Stimulated activated CD4-positive, alpha-beta T cell treated with anti-CD3 and anti-CD28 coated beads, Interleukin-15, amount 100 ng/mL, for 1 hour (primary cell): Measurements from ENCODE around the gene FIG4.
"Not testable (repeated sequence)": the region's sequence is repeated elsewhere in the genome, so short reads cannot be mapped to it uniquely, and the experiment has no call there.

Source experiments
- DNase-seq, 2 donors: peaks; one replicate each; pipeline ENCODE4 v3.0.0-alpha.2; 2020; ENCODE audit warnings: low read depth in 1 of 2, low spot score in 1 of 2

FIG4 gene

DNA sequence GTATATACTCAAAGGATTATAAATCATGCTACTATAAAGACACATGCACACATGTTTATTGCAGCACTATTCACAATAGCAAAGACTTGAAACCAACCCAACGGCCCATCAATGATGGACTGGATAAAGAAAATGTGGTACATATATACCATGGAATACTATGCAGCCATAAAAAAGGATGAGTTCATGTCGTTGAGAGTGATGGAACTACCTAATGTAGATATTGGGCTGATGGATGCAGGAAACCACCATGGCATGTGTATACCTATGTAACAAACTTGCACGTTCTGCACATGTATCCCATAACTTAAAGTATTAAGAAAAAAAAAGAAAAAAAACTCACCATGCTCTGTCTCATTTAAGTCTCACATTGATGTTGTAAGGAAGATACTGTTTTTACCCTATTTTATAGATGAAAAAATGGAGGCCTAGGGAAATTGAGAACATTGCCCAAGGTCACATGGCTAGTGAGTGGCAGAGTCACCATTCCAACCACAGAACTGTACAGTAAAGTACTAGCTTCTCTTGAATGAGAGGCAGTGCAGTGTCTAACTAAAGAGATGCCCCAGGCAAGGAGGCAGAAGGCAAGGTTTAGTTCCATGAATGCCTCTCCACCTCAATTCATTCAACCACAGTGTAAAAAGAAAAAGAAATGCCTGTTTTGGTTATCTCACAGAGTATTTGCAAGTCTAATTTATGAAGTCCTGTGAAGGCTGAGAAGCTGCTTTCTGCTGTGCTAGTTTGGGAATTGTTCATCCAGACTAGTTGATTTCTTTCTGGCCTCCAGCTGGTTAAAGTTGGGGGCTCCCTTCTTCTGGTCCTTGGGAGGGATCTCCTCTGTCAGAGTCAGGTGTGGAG is 68.2 kb downstream of the FIG4 start:
- DNase-seq: no peak

DNA sequence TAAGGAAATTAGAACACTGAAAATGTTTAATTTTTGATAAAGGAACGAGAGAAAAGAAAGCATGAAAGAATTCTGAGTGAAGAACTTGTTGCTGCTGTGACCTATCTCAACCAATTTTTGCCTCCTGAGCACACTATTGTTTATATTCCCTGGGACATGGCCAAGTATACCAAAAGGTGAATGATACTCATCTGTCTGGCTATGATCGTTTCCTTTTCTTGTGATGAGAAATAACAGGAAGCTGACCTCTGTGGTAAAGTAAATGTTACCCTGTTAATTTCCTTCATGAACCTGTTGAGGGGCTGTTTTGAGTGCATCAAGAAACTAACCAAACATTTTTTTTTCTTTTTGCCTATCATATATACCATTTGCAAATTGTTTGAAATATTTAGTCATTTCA is 69.1 kb downstream of the FIG4 start:
- DNase-seq: no peak

DNA sequence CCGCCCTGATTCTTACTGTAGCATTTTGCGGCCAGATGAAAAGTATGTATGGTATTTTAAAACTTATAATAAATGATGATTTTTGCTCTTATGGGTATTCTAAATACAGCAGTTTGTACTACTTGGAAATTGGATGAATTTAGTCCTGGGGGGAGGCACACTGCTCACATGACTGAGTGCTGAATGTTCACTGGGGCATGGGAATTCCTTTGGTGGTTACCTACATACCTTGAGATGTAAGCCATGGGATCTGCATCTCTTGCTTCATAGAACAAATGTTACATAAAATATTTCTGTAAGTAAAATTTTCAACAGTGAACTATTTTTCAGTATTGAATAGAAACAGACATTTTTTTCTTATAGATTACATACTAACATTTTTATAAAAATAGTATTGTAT is 71.1 kb downstream of the FIG4 start:
- DNase-seq: no peak

DNA sequence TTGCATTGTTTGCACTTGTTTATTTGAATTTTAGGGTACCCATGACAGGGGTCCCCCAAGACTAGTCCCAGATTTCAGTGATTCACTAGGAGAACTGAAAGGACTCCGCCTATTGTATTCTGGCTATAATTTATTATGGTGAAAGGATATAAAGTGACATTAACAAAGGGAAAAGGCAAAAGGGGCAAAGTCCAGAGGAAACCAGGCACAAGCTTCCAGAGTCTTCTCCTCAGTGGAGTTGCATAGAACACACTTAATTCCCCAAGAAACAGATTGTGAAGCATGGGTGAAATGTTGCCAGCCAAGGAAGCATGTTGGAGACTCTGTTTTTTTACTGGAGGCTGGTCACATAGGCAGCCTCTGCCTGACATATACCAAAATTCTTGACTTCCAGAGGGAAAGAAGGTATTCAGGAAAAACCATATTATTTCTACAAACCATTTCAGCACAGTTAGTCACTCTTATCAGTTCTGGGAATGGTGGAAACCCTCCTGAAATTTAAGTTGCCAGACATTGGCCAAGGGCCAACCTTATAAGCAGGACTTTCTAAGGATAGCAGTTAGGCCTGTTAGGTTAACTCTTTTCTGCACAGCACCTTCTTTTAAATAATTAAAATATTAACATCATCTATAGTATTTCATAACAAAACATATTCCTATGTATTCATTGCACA is 71.8 kb downstream of the FIG4 start:
- no peak for DNase-seq

DNA sequence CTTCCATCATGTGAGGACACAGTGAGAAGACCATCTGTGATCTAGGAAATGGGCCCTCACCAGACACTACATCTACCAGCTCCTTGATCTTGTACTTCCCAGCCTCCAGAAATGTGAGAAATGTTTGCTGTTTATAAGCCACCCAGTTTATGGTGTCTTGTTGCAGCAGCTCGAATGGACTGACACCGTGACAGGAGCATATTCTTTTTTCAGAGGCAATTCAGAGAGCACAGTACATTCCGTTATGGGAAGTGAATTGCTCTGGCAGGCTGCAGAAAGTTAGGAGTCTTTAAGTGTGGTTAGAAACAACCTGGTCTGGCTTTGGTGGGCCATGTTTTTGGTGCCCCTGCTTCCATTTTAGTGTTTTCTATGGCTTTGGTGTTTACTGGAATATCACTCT is 75.1 kb downstream of the FIG4 start:
- DNase-seq: no peak

DNA sequence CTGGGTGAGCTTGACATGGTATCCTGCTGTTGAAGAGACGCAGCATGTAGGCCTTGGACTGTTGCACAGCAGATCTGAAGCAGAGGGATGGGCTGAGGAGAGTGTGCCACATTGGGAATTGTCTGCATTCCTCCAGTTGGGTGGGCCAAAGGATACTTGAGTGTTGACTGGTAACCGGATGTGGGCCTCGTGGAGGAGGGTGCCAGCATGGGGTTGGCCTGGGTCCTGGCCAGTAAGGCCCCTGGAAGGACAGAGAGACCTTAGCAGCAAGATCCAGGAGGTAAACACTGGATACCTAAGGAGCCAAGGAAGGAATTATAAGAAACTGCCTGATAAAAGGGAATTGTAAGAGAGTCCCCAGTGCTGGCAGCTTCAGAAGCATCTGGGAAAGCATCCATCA is 76.9 kb downstream of the FIG4 start:
- no peak for DNase-seq

DNA sequence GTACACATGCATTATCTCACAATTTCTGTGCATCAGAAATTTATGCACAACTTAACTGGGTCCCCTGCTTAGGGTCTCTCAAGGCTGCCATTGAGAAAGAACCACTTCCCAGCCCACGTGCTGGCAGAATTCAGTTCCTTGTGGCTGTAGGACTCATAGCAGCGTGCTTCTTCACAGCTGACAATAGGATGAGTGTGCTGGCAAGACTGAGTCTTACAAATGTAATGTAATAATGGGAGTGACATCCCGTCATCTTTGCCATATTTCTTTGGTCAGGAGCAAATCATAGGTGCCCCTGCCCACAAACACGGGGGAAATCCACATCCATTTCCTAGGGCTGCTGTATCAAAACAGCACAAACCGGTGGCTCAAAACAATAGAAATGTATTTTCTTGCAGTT is 77.4 kb downstream of the FIG4 start:
- DNase-seq: no peak

DNA sequence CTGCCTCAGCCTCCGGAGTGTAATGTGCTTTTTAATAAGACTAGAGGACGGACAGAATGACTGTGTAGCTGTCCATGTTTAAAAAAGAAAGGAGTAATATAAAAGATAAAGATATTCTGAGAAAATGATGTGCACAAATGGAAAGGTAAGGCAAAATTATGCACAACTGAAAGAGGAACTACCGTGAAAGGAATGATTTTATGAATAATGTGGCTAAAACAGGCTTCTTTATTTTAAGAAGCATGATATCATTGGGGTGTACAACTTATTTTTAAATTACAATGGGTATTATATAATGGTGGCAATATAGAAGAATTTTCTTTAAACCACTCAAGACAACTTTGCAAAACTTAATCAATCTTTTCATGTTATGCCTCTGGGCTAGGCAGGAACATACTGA is 78.1 kb downstream of the FIG4 start:
- DNase-seq: no peak

DNA sequence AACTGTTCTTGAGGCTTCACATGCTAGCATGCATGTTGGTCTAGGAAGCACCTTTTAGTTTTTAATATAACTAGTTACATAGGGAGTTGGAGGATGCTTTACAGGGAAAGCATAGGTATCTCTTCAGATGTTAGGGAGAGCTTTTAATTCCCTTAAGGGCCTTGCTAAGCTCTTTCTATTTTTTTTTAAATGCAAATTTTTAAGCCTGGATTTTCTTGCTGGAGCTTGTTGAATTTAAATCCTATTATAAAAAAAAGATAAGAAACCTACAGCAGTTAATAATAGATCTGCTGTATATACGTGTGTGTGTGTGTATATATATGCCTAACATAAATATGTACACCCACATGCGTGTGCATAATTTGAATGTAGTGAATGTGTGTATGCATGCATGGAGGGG is 79.0 kb downstream of the FIG4 start:
- no peak for DNase-seq

DNA sequence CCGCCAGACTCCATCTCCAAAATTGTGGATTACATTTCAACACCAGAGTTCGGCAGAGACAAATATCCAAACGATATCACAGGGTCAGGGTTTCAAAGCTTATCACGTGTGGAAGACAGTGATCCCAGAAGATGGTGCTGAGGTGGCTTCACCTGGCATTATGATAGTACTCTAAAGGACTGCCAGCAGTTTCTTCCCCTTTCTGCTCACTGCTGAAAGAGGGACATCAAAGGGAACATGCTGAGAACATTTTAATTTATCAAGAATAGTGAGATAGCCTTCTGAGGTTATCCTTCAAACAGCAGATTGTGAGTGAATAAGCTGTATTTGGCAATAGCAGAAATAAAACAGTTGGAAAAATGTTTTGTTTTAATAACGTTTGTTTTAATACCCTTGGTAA is 79.7 kb downstream of the FIG4 start:
- DNase-seq: no peak

DNA sequence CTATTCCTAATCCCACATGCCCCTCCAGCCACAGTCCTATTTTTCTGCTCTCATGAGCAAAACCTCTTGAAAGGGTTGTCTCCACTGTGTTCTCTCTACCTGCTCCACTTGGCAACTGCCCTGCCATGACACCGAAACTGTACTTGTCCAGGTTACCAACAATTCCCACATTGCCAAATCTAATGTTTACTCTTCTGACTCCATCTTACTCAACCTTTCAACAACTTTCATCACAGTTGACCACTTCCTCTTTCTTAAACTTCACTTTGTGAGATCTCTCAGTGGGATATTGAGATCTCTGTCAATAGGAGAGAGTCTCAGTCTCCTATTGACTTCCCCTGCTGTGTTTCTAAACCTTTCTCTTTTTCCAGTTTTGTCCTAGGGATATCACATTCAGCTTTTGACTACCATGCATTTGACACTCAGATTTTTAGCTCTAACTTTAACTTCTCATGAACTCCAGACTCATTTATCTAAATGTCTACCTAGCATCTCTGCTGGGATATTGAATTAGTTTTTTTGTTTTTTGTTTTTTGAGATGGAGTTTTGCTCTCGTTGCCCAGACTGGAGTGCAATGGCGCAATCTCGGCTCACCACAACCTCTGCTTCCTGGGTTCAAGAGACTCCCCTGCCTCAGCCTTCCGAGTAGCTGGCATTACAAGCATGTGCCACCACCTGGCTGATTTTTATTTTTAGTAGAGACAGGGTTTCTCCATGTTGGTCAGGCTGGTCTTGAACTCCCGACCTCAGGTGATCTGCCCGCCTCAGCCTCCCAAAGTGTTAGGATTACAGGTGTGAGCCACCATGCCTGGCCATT is 81.1 kb downstream of the FIG4 start:
- not testable (repeated sequence) for DNase-seq

DNA sequence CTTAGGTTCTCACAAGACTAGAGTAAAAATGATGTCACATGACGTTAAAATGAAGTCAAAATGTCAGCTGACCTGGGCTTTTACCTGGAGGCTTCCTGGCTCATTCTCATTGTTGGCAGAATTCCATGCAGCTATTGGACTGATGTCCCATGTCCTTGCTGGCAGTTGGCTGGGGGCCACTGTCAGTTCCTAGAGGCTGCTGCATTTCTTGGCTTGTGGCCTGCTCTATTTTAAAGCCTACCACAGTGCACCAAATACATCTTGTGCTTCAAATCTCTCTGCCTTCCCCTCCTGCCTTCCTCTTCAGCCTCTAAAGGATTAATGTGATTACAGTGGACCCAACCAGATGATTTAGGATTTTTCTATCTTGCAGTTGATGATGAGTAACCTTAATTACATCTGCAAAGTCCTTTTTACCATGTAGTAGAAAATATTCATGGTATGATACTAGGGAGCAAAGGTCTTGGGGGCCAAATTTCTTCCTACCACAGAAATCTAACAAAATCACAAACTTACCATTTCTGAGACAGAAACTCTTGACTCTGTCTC is 81.9 kb downstream of the FIG4 start:
- no peak for DNase-seq

DNA sequence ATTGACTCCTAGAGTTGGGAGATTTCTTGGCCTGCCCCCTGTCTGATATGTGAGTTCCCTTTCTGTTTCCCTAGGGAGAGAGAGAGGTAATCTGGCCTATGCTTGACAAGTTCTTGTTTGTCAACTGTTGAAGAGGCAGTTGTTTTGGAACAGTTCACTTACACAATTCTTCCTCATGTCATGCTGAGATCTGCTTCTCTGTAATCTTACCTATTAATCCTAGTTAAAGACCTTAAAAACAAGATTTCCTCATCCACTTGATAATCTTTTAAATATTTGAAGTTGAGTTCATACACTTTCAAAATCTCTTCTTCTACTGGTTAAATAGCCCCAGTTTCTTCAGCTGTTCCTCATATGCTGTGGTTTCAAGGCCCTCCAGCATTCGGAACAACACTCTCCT is 89.9 kb downstream of the FIG4 start:
- no peak for DNase-seq

DNA sequence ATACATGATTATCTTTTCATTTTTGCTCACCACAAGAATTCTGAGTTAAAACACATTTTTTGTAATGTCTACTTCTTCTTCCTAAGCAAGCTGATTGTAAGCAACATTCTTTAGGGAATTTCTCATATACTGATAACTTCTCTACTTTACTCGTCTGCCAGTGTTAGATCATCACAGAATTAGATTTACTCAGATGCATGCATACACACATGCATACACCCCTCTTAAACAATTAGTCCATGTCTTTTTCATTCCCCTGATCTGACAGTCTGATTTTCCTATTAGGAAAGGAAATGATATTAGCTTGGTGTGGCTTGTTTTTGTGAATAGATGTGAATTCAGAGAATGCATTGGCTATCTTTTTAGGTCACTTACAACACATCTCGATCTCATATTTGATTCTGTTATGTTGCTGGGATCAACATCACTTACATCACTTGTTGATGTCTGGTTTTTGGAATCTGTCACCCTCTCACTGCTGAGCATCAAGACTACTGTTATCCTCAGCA is 91.4 kb downstream of the FIG4 start:
- no peak for DNase-seq

DNA sequence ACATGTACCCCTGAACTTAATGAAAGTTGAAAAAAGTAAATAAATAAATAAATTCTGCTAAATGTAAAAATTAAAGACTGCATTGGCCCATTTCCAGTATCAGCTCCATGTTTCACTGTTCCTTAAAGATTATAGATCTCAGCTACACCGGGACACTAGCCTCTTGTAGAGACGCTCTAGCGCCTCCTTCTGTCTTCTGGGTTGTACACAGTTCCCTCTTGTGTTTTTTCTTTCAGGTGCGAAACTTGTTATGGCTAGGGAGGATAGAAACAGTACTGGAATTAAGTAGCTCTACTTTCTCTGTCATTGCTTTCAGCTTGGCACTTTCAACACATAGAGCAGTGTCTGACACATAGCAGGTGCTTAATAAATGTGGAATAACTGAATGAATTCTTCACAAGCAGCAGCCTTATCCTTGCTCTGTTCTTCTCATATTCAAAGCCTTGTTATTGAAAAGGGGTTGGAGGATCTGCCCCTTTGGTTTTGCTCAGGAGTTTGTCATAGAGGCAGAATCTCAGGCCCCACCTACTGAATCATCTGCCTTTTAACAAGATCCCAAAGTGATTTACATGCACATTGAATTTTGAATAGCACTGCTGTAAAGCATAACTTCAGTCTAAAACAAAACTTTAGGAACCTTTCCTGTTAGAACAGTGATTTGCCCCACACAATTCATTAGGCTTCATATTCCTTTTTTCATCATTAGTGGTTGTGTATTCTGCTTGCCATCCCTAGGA is 92.3 kb downstream of the FIG4 start:
- DNase-seq: no peak

DNA sequence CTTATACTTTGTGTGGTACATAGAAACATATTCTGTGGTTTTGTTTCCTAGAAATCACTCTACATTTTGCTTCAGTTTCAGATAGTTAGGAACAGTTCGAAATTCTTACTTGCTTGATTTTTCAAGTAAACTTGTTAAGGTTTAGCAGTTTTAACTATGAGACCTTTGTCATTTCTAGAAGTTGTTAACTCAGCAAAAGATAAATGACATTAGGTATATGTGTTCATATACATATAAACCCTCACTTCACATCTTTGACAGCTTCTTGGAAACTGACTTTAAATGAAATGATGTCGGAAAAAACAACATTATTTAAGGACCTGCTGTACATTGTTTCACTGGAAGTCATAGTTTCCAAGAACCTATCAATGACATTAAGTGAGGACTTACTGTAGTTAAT is 96.2 kb downstream of the FIG4 start:
- DNase-seq: no peak

DNA sequence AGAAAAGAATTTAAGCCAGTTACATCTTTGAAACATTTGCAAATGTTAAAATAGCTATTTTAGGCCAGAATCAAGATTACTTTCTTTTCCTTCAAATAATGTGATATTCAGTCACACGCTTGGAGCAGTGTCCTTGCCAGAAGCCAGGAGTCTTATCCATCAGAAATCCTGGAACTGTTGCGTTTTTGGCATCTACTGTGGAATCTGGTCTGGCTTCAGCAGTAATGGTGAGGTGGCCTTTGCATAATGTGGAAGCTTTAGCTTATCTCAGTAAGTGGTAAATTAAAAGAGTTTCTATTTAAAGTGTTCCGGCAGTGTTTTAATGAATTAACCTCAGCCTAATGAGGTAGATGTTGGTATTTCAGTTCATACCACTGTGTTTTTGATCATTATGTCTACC is 97.6 kb downstream of the FIG4 start:
- no peak for DNase-seq

DNA sequence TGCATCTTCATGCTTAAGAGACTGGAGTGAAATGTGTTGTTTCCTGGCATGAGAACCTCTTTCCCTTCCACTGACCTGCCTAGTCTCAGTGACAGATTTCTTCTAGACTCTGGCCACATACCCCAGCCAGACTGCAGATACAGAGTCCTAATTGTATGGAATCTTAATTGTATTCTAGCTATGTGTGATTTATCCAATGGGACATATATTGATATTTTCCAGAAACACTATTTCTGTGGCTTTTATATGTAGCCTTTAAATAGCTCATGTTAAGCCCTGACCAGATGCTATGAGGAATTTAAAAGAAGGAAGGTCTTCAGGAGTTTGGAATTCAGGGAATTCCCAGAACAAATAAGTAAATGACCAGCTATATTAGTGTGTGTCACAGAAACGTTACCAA is 99.0 kb downstream of the FIG4 start:
- no peak for DNase-seq

DNA sequence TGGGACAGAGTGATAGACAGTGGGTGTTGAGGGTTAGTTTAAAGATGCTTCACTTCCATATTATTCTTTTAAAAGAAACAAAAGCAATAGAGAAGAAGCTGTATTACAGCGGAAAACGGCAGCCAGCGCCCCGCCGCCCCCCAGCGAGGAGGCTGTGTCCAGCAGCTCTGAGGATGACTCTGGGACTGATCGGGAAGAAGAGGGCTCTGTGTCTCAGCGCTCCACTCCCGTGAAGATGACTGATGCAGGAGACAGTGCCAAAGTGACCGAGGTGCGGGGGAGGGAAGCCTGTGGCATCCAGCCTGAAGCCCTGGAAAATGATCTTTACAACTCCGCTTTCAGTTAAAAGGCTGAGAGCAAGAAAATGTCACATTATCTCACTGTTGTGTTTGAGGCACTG is 100.2 kb downstream of the FIG4 start:
- no peak for DNase-seq

DNA sequence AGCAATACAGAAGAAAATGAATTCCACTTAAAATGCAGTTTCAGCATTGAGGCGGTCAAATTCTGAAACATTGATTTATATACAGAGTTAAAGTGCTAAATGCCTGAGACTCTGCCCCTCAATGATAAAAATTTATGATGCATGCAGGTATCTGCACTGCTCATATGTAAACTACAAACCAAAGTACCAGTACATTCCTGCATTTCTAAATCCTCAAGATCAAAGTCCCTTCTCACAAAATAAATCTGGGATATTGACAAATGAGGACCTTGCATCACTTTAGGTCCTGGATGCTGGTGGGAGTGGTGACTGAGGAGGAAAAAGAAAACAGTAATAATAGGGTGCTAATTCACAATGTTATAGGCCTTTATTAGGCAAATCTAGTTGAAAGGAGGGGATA is 101.9 kb downstream of the FIG4 start:
- no peak for DNase-seq

DNA sequence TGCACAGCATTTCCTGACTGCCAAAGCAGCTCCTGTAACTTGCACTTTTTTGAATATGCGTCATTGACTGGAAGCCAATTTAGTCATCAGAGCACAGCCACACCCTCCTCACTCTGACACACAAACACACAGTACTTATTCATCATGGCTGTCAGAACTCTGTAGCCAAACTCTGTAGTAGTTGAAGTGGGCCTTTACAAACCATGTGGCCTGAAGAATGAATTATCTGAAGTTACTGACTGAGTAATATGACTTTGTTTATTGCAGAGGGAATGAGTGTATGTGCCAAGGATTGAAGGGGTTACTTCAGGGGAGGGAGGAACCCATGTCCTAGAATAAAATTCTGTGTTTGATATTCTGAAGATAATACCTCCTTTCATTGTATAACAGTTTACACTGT is 102.7 kb downstream of the FIG4 start:
- no peak for DNase-seq
